ENCODE results near the gene BCAN.

GRCh38 chr1:156602557-156602993, 39.3 kb upstream of the BCAN start:
- TF ChIP-seq CTCF (IDR thresholded peaks at IDR 0.05) (peak in 2 of 3 experiments; percentile 11 to 42), POLR2A (IDR thresholded peaks at IDR 0.05) (no peak)
